Kidney glomerular epithelial cell (primary cell): ENCODE results near the gene PCDH9.
A peak's percentile ranks its signal among the peaks of the same experiment; 100 is the strongest.
"Not testable (repeated sequence)": the region's sequence is repeated elsewhere in the genome, so short reads cannot be mapped to it uniquely, and the experiment has no call there.

Source experiments
- DNase-seq: peaks from one replicate; lab custom pipeline; 2025; lab: John Stamatoyannopoulos, UW

PCDH9 gene

GRCh38 chr13:66339214-66339613 is 890.9 kb downstream of the PCDH9 start:
- DNase-seq: no peak

- DNase-seq: no peak
These were observed 891.6 kb downstream of the PCDH9 start for GRCh38 chr13:66338542-66338941.

GRCh38 chr13:66335626-66336025 is 894.5 kb downstream of the PCDH9 start:
- DNase-seq: no peak

DNA sequence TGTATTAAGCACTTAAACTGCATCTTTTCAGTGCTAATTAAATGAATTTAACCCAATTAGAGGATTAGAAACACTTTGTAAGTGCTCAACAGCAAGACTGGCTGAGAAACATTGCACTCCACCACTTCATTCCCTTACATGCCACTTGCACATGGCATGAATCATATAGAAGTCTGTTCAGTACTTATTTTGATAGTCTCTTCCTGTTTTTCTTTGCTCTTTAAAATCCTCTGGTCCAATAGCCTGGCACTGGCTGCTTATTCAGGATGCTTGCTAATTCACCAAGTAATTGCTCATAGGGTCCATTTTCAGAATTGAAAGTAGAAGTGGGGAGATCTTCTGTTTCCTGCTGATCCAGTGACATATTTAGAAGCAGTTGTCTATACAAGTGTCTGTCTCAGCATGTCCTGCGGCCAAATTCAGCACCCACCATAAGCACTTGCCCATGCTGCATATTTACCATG is 900.1 kb downstream of the PCDH9 start:
- no peak for DNase-seq

DNA sequence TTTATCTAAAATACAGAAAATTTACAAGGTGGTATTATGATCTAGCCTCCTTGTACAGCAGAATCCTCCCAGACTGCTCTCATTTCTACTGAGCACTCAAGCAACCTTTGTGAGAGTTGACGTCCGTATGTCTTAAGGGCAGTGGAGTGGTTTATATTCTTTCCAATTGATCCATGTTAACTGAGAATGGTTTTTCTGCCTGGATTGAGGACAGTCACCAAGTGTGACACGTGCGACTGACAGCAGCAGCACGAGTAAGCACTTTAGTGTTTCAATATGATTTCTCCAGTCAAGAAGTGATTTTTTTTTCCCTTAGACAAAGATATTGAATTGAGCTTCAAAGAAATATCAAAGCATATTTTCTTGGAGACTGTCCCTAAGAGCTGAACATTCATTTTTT is 901.7 kb downstream of the PCDH9 start:
- no peak for DNase-seq

DNA sequence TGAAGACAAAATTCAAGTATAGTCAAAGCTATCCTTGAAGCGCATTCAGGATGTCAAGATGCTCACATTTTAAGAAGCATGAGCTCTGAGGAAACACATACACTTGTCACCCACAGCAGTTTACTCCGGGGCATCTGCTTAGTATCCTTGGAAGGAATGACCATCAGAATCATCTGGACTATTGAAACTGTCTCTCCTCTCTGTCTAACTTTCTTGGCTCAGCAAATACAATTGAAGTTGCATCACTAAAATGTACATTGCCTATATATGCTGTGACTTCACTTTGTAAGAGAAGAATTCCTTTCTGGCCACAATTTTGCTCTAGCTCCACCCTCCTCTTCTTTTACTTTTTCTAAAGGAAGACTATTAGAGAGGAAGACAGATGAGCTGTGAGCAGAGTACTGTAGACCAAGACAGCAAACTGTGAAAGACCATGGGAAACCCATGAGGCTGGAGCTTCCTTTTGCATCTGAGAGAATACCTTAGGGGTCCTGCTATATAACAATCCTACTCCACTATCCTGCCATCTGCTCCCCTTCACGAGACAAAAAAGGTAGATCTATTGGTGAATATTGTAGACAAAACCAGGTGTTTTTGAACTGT is 906.3 kb downstream of the PCDH9 start:
- DNase-seq: no peak

- DNase-seq: no peak
These were observed 907.2 kb downstream of the PCDH9 start for GRCh38 chr13:66322936-66323335.

DNA sequence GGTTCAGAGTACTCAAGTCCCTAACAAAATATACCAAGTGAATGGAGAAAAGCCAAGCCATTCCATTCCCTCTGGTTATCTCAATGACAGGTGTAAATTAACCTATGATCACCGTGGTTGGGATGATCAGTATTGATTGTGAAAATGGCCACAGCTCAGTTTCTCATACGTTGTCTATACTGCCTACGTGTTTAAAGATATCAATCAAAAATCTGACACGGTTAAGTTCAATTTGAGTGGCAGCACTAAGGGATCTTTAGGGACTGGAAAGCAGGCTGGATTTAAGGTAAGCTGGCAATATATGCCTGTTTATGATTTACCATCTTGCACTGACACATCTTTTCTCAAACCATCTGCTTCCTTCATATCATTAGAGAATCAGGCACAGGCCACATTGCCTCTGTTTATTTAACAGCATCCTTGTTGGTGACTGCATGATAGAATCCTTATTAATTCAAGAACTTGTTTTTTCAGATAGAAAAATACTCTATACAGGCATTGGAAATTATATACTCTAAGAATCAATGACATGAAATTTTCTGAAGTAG is 907.9 kb downstream of the PCDH9 start:
- no peak for DNase-seq

GRCh38 chr13:66314911-66315310 is 915.2 kb downstream of the PCDH9 start:
- no peak for DNase-seq

DNA sequence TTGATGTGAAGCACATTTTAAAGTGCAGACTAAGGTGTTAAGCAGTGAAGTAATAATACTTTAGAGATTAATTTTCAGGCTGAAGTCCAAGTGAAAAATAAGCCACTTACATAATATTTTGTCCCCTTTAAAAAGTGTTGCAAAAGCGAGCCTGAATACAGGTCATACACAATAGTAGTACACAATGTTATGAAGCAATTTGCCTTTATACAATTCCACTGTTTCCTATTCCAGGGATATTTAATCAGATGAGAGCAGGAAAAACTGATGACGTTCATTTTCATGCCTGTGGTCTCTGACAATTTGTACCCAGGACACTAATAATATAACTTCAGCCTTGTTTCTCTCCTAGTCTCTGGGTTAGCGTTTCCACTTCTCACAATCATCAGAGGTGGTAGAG is 916.7 kb downstream of the PCDH9 start:
- no peak for DNase-seq

DNA sequence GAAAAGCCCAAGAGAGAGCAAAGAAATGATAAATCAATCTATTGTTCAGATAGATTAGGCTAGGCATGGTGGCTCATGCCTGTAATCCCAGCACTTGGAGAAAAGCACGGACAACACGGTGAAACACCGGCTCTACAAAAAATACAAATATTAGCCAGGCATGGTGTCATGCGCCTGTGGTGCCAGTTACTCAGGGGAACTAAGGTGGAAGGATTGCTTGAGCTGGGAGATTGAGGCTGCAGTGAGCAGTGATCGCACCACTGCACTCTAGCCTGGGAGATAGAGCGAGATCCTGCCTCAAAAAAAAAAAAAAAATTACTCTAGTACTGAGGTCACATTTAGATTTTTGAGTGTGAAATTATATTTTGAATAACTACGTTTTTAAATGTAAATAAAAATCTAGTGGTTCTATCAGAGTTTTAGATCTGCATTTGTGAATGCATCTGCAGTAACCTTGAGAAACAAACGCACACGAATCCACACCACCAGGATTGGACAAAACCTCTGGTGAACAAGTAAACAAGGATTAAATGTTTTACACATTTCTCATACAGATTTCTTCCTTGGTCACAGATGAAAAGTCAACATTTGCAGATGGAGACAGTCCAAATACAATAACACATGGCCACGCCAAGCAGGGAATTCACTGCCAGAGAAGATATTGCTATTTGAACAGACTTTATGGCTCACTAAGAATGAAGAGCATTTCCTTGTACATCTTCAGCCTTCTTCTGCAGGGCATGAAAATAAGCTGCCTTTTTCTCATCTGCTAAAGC is 917.6 kb downstream of the PCDH9 start:
- peak; percentile 89 for DNase-seq

- no peak for DNase-seq
These were observed 924.0 kb downstream of the PCDH9 start for GRCh38 chr13:66305961-66306617.

DNA sequence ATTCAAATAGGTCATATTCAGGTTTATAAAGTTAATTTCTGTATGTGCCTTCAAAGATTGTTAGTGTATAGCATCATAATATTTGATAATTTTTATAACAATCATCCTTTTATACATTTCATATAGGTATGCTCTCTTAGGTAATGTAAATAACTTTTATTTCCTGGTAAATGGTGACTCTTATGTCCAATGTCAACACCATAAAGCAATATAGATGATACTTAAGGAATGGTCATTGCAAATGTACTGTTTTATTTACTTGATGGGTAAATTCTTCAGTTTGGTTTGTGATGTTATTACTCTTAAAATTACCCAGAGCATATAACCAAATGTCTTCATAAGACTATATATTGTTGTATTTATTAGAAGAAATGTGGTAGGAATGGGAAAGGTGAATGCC is 928.7 kb downstream of the PCDH9 start:
- DNase-seq: no peak

DNA sequence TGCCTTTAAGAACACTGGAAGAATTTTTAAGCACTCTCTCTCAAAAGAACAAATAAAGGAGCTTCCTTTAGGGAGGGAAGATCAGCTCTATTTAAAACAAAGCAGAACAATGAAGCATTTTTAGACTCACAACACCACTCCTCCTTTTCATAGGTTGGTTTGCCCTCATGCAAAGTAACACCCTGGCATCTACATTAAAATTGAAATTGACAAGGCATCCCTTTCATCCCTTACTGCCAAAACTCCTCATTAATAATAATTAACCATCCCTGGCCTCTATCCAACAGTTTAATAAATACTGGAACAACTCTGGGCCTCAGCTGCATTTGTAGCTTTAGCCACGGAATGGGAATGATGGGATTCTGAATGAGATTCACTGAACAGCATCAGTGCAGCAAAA is 929.1 kb downstream of the PCDH9 start:
- peak; percentile 54 for DNase-seq

- DNase-seq: no peak
These were observed 933.3 kb downstream of the PCDH9 start for GRCh38 chr13:66296875-66297274.

- no peak for DNase-seq
These were observed 933.8 kb downstream of the PCDH9 start for GRCh38 chr13:66296328-66296727.

- DNase-seq: not testable (repeated sequence)
These were observed 943.3 kb downstream of the PCDH9 start for GRCh38 chr13:66286806-66287205.

GRCh38 chr13:66275416-66275815 is 954.7 kb downstream of the PCDH9 start:
- DNase-seq: peak; percentile 18

DNA sequence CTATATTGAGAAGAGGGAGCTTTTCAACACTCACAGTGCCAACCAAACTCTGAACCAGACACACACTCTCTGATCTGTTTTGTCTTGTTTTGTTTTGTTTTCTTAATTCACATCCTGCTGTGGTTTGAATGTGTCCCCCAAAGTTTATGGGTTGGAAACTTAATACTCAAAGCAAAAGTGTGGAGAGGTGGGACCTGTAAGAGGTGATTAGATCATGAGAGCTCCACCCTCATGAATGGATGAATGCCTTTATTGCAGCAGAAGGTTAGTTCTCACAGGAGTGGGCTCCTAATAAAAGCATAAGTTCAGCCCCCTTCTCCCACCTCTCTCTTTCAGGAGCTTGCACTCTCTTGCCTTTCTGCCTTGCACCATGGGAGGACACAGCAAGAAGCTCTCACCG is 957.1 kb downstream of the PCDH9 start:
- no peak for DNase-seq

GRCh38 chr13:66266761-66267160 is 963.4 kb downstream of the PCDH9 start:
- DNase-seq: no peak

DNA sequence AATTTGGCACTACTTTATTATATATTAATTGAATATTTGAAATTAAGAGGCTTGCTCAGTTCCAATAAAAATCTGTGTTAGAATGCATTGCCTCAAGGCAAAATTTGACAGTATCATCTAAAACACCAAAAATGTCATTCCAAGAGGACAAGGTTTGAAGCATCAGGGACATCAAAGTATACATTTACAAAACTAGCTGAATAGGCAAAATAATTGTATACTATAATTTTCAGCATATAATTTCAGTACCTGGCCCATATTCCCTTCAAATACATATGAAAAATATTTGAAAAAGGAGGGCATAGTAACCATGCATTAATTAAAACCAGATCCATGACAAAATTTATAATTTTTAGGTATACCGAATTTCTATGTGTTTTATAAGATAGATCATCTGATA is 963.8 kb downstream of the PCDH9 start:
- DNase-seq: no peak

DNA sequence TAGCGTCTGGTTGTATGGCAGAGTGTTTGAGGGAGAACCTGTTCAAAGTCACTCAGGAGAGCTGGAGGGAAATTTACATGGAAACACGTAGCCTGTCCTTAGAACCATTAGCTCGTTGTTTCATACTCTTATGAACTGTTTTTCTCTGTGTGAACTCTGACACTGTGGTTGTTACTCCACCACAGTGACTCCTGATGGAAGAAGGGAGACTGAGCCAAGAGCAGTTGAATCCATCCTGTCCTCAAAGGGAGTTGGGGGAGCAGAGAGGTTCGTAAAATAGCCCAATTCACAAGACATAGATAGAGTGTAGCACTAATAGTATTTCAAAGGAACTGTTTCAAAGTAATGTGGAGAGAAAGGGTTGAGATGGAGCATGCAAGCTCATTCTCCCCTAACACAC is 964.8 kb downstream of the PCDH9 start:
- peak; percentile 84 for DNase-seq

DNA sequence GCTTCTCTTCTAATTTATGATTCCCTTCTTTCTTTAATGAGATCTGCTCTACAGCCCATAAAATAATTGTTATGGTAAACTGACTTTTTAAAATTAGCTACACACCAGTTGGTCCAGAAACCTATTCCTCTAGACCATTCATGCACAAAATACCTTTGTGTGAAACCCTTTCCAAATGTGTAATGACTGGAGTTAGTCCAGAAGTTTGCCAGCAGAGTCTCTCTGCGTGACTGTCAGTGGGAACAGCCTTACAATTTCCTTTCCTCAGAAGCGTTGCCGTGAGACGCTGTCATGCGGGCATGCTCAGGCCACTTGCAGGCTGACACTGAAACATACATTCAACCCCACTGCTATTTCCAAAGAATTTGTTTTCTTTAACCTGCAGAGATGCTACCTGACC is 965.2 kb downstream of the PCDH9 start:
- DNase-seq: peak; percentile 89
